ENCODE results near the gene SLC29A4. TPM values are rescaled to one million over a fixed set of nuclear protein-coding genes. Genes with fewer than 3 reads are reported as not detected.
"Not testable (repeated sequence)": the region's sequence is repeated elsewhere in the genome, so short reads cannot be mapped to it uniquely, and the experiment has no call there.

Gene SLC29A4
- polyA plus RNA-seq, 1 of the 3 experiments (the other 2 are of a cell fraction), result 12.3 TPM

GRCh38 chr7:5310822-5311405 lies 28.2 kb downstream of the SLC29A4 start (continued):
- no peak for TF ChIP-seq REST (IDR thresholded peaks at IDR 0.05; ENCODE audit: low read depth, low read length)
- no peak for TF ChIP-seq SMC3 (IDR thresholded peaks at IDR 0.05; ENCODE audit: low read depth, low read length)
- no peak for TF ChIP-seq NFIC (IDR thresholded peaks at IDR 0.05; ENCODE audit: borderline replicate concordance)
- TF ChIP-seq CHD2 (IDR thresholded peaks at IDR 0.05; ENCODE audit: low read length, partially characterized antibody), result no peak
- no peak for TF ChIP-seq FOSL2 (IDR thresholded peaks at IDR 0.05; ENCODE audit: borderline replicate concordance, low read depth)

GRCh38 chr7:5312276-5313070 lies 29.7 kb downstream of the SLC29A4 start:
- 93% methylated on average over 21 of the region's 46 CpGs for whole genome bisulfite sequencing (ENCODE audit: low lambda C conversion rate)
- H3K4me2 ChIP-seq; H3K27ac ChIP-seq (ENCODE audit: low read depth in 2 of 2, low read length in 1 of 2); H2AFZ ChIP-seq (ENCODE audit: low read depth); H4K20me1 ChIP-seq (ENCODE audit: insufficient read depth); POLR2A ChIA-PET; H3K27me3 ChIP-seq (ENCODE audit: insufficient read depth); H3K9me2 ChIP-seq; H3K9me3 ChIP-seq; H3K9ac ChIP-seq; H3K4me1 ChIP-seq (ENCODE audit: control insufficient read depth in 1 of 2, insufficient read depth in 2 of 2, low read depth in 1 of 2, low read length in 1 of 2); H3F3A ChIP-seq (replicated peaks; ENCODE audit: insufficient read depth); DNase-seq; H3K79me2 ChIP-seq (ENCODE audit: insufficient read depth); CTCF ChIA-PET; H3K4me3 ChIP-seq (ENCODE audit: low read depth in 2 of 2, low read length in 1 of 2): not testable (repeated sequence)
- H3K36me3 ChIP-seq (replicated peaks in 1 of 2; ENCODE audit: control insufficient read depth in 1 of 2, insufficient read depth in 2 of 2, low read length in 1 of 2), result peaks cover 47 to 52% of the 10 kb centered on the region in 2 experiments

GRCh38 chr7:5313076-5313885 lies 30.5 kb downstream of the SLC29A4 start:
- H3K9me3 ChIP-seq; H3K27ac ChIP-seq (ENCODE audit: low read depth in 2 of 2, low read length in 1 of 2); H3K4me2 ChIP-seq; H3K4me3 ChIP-seq (ENCODE audit: low read depth in 2 of 2, low read length in 1 of 2); H3F3A ChIP-seq (replicated peaks; ENCODE audit: insufficient read depth); H3K79me2 ChIP-seq (ENCODE audit: insufficient read depth); H3K27me3 ChIP-seq (ENCODE audit: insufficient read depth); H3K9ac ChIP-seq; DNase-seq; H4K20me1 ChIP-seq (ENCODE audit: insufficient read depth); H2AFZ ChIP-seq (ENCODE audit: low read depth); H3K9me2 ChIP-seq; POLR2A ChIA-PET; H3K4me1 ChIP-seq (ENCODE audit: control insufficient read depth in 1 of 2, insufficient read depth in 2 of 2, low read depth in 1 of 2, low read length in 1 of 2): not testable (repeated sequence)
- WGBS (ENCODE audit: low lambda C conversion rate), result 93% methylated on average over 38 of the region's 48 CpGs
- CTCF ChIA-PET, result interaction anchor here (1.7 kb wide), 1 partner anchor 73 kb away, joined by 4 read pairs; no protein-coding TSS in a partner anchor
- H3K36me3 ChIP-seq (replicated peaks in 1 of 2; ENCODE audit: control insufficient read depth in 1 of 2, insufficient read depth in 2 of 2, low read length in 1 of 2), result peaks cover 40 to 52% of the 10 kb centered on the region in 2 experiments
